Measurements from ENCODE around the gene TPGS1. TPM values are rescaled to one million over a fixed set of nuclear protein-coding genes. Genes with fewer than 3 reads are reported as not detected.

Gene TPGS1
- total and polyA plus RNA-seq, 4 donors, result 12.2 to 32.7 (median 25.5) TPM

- no peak for ATAC-seq (ENCODE audit: insufficient read depth, low FRiP score)
- peaks cover 0 to 10% (median 7%) of the 10 kb centered on the region in 5 donors for H3K4me1 ChIP-seq (ENCODE audit: control insufficient read depth in 5 of 5, insufficient read depth in 5 of 5, low read length in 5 of 5)
- no peak for DNase-seq
- no peak overlapping the region for H3K4me3 ChIP-seq
- no peak overlapping the region for H3K9ac ChIP-seq (ENCODE audit: insufficient read depth in 1 of 2, low read length in 2 of 2)
- TF ChIP-seq, protein P1, sequence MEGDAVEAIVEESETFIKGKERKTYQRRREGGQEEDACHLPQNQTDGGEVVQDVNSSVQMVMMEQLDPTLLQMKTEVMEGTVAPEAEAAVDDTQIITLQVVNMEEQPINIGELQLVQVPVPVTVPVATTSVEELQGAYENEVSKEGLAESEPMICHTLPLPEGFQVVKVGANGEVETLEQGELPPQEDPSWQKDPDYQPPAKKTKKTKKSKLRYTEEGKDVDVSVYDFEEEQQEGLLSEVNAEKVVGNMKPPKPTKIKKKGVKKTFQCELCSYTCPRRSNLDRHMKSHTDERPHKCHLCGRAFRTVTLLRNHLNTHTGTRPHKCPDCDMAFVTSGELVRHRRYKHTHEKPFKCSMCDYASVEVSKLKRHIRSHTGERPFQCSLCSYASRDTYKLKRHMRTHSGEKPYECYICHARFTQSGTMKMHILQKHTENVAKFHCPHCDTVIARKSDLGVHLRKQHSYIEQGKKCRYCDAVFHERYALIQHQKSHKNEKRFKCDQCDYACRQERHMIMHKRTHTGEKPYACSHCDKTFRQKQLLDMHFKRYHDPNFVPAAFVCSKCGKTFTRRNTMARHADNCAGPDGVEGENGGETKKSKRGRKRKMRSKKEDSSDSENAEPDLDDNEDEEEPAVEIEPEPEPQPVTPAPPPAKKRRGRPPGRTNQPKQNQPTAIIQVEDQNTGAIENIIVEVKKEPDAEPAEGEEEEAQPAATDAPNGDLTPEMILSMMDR (IDR thresholded peaks at IDR 0.05; ENCODE audit: control extremely low read depth, extremely low read depth), result no peak
- no peaks in the 10 kb centered on the region for H3K36me3 ChIP-seq (ENCODE audit: control insufficient read depth in 4 of 4, insufficient read depth in 4 of 4, low read length in 4 of 4)
- H3K9me3 ChIP-seq (ENCODE audit: control insufficient read depth in 4 of 4, insufficient read depth in 3 of 4, low read length in 3 of 4), result no peaks in the 10 kb centered on the region
- WGBS, 2 donors, result 90 to 92% methylated on average over 14 of the region's 14 CpGs
- no peaks in the 10 kb centered on the region for H3K27me3 ChIP-seq (ENCODE audit: control insufficient read depth in 3 of 3, insufficient read depth in 3 of 3, low read length in 2 of 3)
- no peak overlapping the region for H3K27ac ChIP-seq (ENCODE audit: low read depth in 1 of 2, low read length in 1 of 2)
Measured at GRCh38 chr19:555474-555808, 48.1 kb downstream of the TPGS1 start.

GRCh38 chr19:556611-557382, 49.5 kb downstream of the TPGS1 start:
- H3K27me3 ChIP-seq (ENCODE audit: control insufficient read depth in 3 of 3, insufficient read depth in 3 of 3, low read length in 2 of 3), result no peaks in the 10 kb centered on the region
- H3K9ac ChIP-seq (ENCODE audit: insufficient read depth in 1 of 2, low read length in 2 of 2), result no peak overlapping the region
- ATAC-seq (ENCODE audit: insufficient read depth, low FRiP score), result no peak
- H3K9me3 ChIP-seq (ENCODE audit: control insufficient read depth in 4 of 4, insufficient read depth in 3 of 4, low read length in 3 of 4), result no peaks in the 10 kb centered on the region
- H3K27ac ChIP-seq (ENCODE audit: low read depth in 1 of 2, low read length in 1 of 2), result peak overlapping the region; percentile 11 to 17
- no peaks in the 10 kb centered on the region for H3K36me3 ChIP-seq (ENCODE audit: control insufficient read depth in 4 of 4, insufficient read depth in 4 of 4, low read length in 4 of 4)
- 81 to 83% methylated on average over 31 of the region's 31 CpGs for WGBS, 2 donors
- no peak for DNase-seq
- H3K4me3 ChIP-seq, result no peak overlapping the region
- peaks cover 0 to 10% (median 7%) of the 10 kb centered on the region in 5 donors for H3K4me1 ChIP-seq (ENCODE audit: control insufficient read depth in 5 of 5, insufficient read depth in 5 of 5, low read length in 5 of 5)
- TF ChIP-seq, protein P1 (IDR thresholded peaks at IDR 0.05; ENCODE audit: control extremely low read depth, extremely low read depth), result no peak

- DNase-seq (peak; percentile 91 to 94 (median 92)), ATAC-seq (ENCODE audit: insufficient read depth, low FRiP score) (no peak)
- Histone ChIP-seq H3K36me3 (ENCODE audit: control insufficient read depth in 4 of 4, insufficient read depth in 4 of 4, low read length in 4 of 4) (no peaks in the 10 kb centered on the region), H3K27me3 (ENCODE audit: control insufficient read depth in 3 of 3, insufficient read depth in 3 of 3, low read length in 2 of 3) (no peaks in the 10 kb centered on the region), H3K27ac (ENCODE audit: low read depth in 1 of 2, low read length in 1 of 2) (no peak overlapping the region), H3K9ac (ENCODE audit: insufficient read depth in 1 of 2, low read length in 2 of 2) (no peak overlapping the region), H3K9me3 (ENCODE audit: control insufficient read depth in 4 of 4, insufficient read depth in 3 of 4, low read length in 3 of 4) (no peaks in the 10 kb centered on the region), H3K4me3 (no peak overlapping the region), H3K4me1 (ENCODE audit: control insufficient read depth in 5 of 5, insufficient read depth in 5 of 5, low read length in 5 of 5) (peaks cover 0 to 10% (median 7%) of the 10 kb centered on the region in 5 donors)
- TF ChIP-seq, protein P1 (IDR thresholded peaks at IDR 0.05; ENCODE audit: control extremely low read depth, extremely low read depth), result no peak
- 52 to 53% methylated on average over 21 of the region's 21 CpGs for WGBS, 2 donors
Measured at GRCh38 chr19:558770-559439, 51.6 kb downstream of the TPGS1 start.
